AG10803 (cell line): ENCODE results near the gene ITGA1.
"Not testable (repeated sequence)": the region's sequence is repeated elsewhere in the genome, so short reads cannot be mapped to it uniquely, and the experiment has no call there.

Experiments used
- DNase-seq: peaks from one replicate; pipeline ENCODE4 v3.0.0; 2010; ENCODE audit warnings: low read depth
- H3K4me3 ChIP-seq: 2 replicates; pipeline ENCODE4 v1.5.1; 2011; ENCODE audit warnings: mild to moderate bottlenecking, low read length, control low read depth
- CTCF ChIP-seq: conservative IDR thresholded peaks from 2 replicates; pipeline ENCODE4 v1.5.1; 2011; ENCODE audit warnings: mild to moderate bottlenecking, low read length, control low read depth, inconsistent platforms

Gene ITGA1

GRCh38 chr5:52814352-52815148, 26.8 kb downstream of the ITGA1 start:
- H3K4me3 ChIP-seq: no peak overlapping the region
- TF ChIP-seq CTCF: no peak
- DNase-seq: no peak

GRCh38 chr5:52817818-52818217, 30.1 kb downstream of the ITGA1 start:
- TF ChIP-seq CTCF: no peak
- no peak overlapping the region for H3K4me3 ChIP-seq
- DNase-seq: no peak

DNA sequence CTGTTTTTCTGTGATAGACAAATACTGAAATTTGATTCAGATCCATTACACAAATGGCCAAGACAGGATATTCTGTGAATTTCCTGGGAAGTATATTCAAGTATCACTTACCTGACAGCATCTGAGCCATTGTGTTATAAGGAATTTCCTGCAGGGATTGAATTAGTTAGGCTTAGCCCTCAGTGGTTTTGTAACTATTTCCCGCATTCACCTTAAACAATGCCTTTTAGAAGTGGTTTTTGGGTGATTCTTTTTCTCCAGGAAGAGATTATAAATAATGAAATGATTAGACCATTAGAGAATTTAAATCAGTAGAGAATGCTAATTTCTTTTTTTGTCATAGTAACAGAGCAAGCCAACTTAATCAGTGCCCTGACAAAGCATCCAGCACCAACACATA, 30.6 kb downstream of the ITGA1 start:
- no peak overlapping the region for H3K4me3 ChIP-seq
- DNase-seq: no peak
- TF ChIP-seq CTCF: no peak

- H3K4me3 ChIP-seq, DNase-seq: not testable (repeated sequence)
These were observed 31.1 kb downstream of the ITGA1 start for GRCh38 chr5:52818807-52819206.

DNA sequence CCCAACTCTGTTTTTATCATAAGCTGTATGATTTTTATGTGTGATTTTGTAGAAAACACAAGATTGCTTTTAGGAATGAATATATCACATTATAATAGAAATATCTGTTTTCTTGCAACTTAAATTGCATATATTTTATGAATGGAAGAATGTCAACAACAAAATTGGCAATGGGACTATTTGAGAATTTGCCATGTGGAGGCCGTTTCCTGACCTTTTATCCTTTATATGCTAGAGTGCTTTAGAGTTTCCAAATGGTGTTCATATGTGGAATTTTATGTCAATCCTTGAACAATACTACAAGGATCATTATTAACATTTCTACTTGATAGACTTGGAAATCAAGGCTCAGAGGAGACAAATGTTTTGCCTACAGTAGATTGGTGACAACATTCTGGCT, 34.2 kb downstream of the ITGA1 start:
- no peak overlapping the region for H3K4me3 ChIP-seq
- no peak for TF ChIP-seq CTCF
- DNase-seq: no peak

GRCh38 chr5:52822437-52822836, 34.7 kb downstream of the ITGA1 start:
- H3K4me3 ChIP-seq: no peak overlapping the region
- no peak for DNase-seq
- TF ChIP-seq CTCF: no peak

DNA sequence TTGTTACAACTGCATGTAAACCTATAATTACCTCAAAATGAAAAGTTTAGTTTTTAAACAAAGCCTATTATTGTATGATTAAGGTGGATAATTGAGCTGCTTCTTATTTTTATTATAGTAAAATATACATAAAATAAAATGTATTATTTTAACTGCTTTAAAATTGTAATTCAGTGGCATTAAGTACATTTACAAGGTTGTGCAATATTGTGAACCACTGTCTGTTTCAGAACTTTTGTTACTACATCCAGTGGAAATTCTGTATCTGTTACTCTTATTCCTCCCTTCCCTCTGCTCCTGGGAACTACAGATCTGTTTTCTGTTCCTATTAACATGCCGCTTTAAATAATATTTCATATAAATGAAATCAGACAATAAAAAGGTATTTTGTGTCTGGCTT, 37.1 kb downstream of the ITGA1 start:
- DNase-seq: no peak
- TF ChIP-seq CTCF: no peak
- H3K4me3 ChIP-seq: no peak overlapping the region

DNA sequence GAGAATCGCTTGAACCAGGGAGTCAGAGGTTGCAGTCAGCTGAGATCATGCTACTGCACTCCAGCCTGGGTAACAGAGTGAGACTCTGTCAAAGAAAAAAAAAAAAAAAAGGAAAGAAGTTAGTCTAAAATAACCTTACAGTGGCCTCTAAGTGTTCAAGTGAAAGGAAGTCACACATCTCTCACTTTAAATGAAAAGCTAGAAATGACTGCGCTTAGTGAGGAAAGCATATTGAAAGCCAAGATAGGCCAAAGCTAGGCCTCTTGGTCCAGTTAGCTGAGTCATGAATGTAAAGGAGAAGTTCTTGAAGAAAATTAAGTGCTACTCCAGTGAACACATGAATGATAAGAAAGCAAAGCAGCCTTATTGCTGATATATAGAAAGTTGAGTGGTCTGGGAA, 38.1 kb downstream of the ITGA1 start:
- DNase-seq: no peak
- TF ChIP-seq CTCF: no peak

More for the DNA sequence above, 38.1 kb downstream of the ITGA1 start:
- no peak overlapping the region for H3K4me3 ChIP-seq
